SJSA1 (cell line): ENCODE results near the gene FAM118A. TPM values are rescaled to one million over a fixed set of nuclear protein-coding genes. Genes with fewer than 3 reads are reported as not detected.
"Not testable (repeated sequence)": the region's sequence is repeated elsewhere in the genome, so short reads cannot be mapped to it uniquely, and the experiment has no call there.

Experiments
- DNase-seq, 2 experiments: peaks; one replicate each; pipeline ENCODE4 v3.0.0-alpha.2; 2015 to 2020; ENCODE audit warnings: low spot score in 2 of 2, low read depth in 1 of 2
- H3K27ac ChIP-seq: fragments of 250-450 bp; sonication (Bioruptor Pico); 2 replicates; pipeline ENCODE4 v1.5.1; 2020; ENCODE audit warnings: mild to moderate bottlenecking, moderate library complexity
- H3K27me3 ChIP-seq: fragments of 250-450 bp; sonication (Bioruptor Pico); replicated peaks from 2 replicates; pipeline ENCODE4 v1.5.1; 2020; ENCODE audit warnings: mild to moderate bottlenecking, moderate library complexity
- H3K36me3 ChIP-seq: fragments of 250-450 bp; sonication (Bioruptor Pico); 2 replicates; pipeline ENCODE4 v1.5.1; 2020; ENCODE audit warnings: mild to moderate bottlenecking
- H3K4me1 ChIP-seq: fragments of 250-450 bp; sonication (Bioruptor Pico); replicated peaks from 2 replicates; pipeline ENCODE4 v1.6.1; 2021; ENCODE audit warnings: mild to moderate bottlenecking
- H3K4me3 ChIP-seq: fragments of 250-450 bp; sonication (Bioruptor Pico); 2 replicates; pipeline ENCODE4 v1.5.1; 2020; ENCODE audit warnings: mild to moderate bottlenecking
- H3K9me3 ChIP-seq: fragments of 250-450 bp; sonication (Bioruptor Pico); replicated peaks from 2 replicates; pipeline ENCODE4 v1.5.1; 2020; ENCODE audit warnings: mild to moderate bottlenecking
- total RNA-seq: library from RNA; depleted of rRNA; stranded (reverse); fragments of >200 nt; shearing (Covaris generic); gene quantifications from 2 replicates; pipeline ENCODE4 v1.2.3, GENCODE V29; 2014

FAM118A gene
- total RNA-seq, 1 experiment from 2014 or later: 19.8 TPM

DNA sequence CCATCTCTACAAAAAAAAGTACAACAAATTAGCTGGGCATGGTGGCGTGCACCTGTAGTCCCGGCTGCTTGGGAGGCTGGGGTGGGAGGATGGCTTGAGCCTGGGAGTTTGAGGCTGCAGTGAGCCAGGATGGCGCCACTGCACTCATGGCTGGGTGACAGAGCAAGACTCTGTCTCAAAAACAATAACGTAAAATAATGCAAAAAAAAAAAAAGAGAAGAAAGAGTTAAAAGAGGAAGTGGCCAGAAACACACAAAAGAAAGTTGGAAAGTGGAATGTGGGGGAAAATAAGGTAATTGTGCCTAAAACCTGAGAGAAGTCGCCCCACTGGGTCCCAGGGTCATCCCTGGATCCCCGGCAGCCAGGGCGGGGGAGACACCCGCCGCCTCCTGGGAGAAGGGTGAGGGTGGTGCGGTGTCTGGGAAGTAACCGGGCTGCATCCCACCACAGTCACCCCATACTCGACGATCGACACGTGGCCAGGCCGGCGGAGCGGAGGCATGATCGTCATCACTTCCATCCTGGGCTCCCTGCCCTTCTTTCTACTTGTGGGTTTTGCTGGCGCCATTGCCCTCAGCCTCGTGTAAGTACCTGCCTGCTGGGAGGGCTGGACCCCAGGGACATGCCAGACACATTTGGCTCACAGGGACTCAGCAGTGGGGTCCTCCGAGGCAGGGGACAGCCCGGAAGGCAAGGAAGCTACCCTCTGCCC, 16.8 kb upstream of the FAM118A start:
- H3K36me3 ChIP-seq: no peaks in the 10 kb centered on the region
- no peak overlapping the region for H3K4me3 ChIP-seq
- no peak overlapping the region for H3K27ac ChIP-seq
- no peaks in the 10 kb centered on the region for H3K27me3 ChIP-seq
- H3K9me3 ChIP-seq: no peaks in the 10 kb centered on the region
- no peaks in the 10 kb centered on the region; the same call in 1 of the 2 replicates for H3K4me1 ChIP-seq
- no peak for DNase-seq

DNA sequence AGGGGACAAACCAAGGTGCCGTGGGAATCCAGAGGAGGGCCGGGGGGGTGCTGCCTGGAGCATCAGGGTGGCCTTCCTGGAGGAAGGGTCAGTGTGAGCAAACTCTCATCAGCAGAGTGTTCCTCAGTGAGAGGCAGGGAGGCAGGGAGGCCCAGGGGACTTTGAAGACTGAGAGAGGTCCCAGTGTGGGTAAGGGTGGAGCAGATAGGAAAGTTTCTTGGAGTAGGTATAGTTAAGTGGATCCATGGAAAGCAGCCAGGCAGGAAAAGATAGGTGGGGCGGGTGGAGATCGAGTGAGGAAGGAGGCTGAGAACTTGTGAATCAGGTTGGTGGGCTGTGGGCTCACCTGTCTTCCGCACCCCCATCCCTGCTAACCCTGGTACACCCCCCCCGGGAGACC, 15.7 kb upstream of the FAM118A start:
- H3K4me1 ChIP-seq: no peaks in the 10 kb centered on the region; the same call in 1 of the 2 replicates
- H3K36me3 ChIP-seq: no peaks in the 10 kb centered on the region
- no peaks in the 10 kb centered on the region for H3K27me3 ChIP-seq
- H3K27ac ChIP-seq: no peak overlapping the region
- no peaks in the 10 kb centered on the region for H3K9me3 ChIP-seq
- no peak overlapping the region for H3K4me3 ChIP-seq
- no peak for DNase-seq

DNA sequence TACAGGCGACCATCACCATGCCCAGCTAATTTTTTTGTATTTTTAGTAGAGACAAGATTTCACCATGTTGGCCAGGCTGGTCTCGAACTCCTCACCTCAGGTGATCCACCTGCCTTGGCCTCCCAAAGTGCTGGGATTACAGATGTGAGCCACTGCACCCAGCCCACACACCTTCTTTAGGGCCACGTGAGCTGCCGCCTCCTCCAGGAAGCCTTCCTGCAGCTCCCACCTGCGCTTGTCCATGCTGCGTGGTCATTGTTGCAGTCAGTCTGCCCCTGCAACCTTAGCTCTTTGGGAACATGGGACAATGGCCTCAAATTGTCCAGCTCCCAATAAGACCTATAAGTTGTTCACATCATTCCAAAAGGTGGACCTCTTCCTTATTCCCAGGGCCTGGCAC, 14.7 kb upstream of the FAM118A start:
- not testable (repeated sequence) for H3K36me3 ChIP-seq, H3K4me3 ChIP-seq, DNase-seq

DNA sequence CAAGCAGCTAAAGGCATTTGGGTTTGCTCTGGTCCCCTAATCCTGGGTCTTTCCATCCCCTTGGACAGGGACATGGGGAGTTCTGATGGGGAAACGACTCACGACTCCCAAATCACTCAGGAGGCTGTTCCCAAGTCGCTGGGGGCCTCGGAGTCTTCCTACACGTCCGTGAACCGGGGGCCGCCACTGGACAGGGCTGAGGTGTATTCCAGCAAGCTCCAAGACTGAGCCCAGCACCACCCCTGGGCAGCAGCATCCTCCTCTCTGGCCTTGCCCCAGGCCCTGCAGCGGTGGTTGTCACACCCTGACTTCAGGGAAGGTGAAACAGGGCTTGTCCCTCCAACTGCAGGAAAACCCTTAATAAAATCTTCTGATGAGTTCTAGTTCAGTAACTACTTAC, 14.2 kb upstream of the FAM118A start:
- Histone ChIP-seq H3K27me3 (no peaks in the 10 kb centered on the region), H3K36me3 (no peaks in the 10 kb centered on the region), H3K9me3 (no peaks in the 10 kb centered on the region), H3K27ac (no peak overlapping the region), H3K4me1 (no peaks in the 10 kb centered on the region; the same call in 1 of the 2 replicates), H3K4me3 (no peak overlapping the region)
- DNase-seq: no peak

More for the DNA sequence above, 14.7 kb upstream of the FAM118A start:
- not testable (repeated sequence) for H3K27me3 ChIP-seq, H3K27ac ChIP-seq, H3K4me1 ChIP-seq, H3K9me3 ChIP-seq

- no peak for DNase-seq
- Histone ChIP-seq H3K9me3 (no peaks in the 10 kb centered on the region), H3K36me3 (no peaks in the 10 kb centered on the region), H3K27me3 (no peaks in the 10 kb centered on the region), H3K27ac (no peak overlapping the region), H3K4me3 (no peak overlapping the region), H3K4me1 (peaks cover 3% of the 10 kb centered on the region)
Observed at GRCh38 chr22:45296628-45297297, 13.0 kb upstream of the FAM118A start.

DNA sequence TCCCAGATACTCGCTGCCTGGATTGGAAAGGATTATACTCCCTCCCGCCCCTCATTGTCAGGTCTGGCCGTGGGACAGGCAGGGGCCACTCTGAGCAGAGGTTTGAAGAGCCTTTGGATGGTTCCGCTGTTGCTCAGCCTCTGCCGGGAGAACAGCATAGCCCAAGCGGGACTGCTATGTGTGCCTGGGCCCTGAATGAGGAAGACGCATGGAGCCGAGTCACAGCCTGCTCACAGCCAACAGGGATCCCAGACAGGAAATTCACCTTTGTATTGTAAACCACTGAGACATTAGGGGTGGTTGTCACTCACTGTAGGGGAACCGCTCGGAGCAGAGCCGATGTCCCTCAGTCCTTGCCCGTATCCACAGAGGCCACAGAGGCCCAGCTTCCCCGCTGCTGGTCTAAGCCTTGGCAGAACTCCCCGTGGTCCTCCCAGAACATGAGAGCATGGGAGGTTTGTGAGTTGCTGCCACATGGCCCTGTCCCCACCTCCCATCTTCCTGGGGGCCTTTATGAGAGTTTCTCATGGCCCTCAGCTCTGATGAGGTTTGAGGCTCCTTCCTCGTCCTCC, 10.7 kb upstream of the FAM118A start:
- H3K27ac ChIP-seq: no peak overlapping the region
- H3K36me3 ChIP-seq: no peaks in the 10 kb centered on the region
- no peaks in the 10 kb centered on the region for H3K9me3 ChIP-seq
- no peak overlapping the region for H3K4me3 ChIP-seq
- no peak for DNase-seq
- peaks cover 23% of the 10 kb centered on the region for H3K4me1 ChIP-seq
- no peaks in the 10 kb centered on the region for H3K27me3 ChIP-seq

DNA sequence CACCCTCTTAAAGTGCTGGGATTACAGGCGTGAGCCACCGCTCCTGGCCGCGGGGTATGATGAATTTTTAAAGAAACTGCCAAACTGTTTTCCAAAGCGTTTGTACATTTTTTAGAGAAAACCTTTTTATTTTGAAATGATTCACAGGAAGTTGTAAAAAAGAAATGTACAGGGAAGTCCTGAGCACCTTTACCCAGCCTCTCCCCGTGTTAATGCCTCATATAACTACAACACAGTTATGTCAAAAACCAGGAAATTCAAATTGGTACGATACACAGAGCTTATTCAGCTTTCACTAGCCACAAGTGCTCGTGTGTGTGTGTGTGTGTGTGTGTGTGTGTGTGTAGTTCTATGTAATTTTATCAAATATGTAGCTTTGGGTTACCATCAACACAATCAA, 7.0 kb upstream of the FAM118A start:
- DNase-seq: no peak
- Histone ChIP-seq H3K27ac (peak overlapping the region; percentile 6), H3K27me3 (no peaks in the 10 kb centered on the region), H3K9me3 (no peaks in the 10 kb centered on the region), H3K36me3 (no peaks in the 10 kb centered on the region), H3K4me1 (peaks cover 44% of the 10 kb centered on the region), H3K4me3 (no peak overlapping the region)

DNA sequence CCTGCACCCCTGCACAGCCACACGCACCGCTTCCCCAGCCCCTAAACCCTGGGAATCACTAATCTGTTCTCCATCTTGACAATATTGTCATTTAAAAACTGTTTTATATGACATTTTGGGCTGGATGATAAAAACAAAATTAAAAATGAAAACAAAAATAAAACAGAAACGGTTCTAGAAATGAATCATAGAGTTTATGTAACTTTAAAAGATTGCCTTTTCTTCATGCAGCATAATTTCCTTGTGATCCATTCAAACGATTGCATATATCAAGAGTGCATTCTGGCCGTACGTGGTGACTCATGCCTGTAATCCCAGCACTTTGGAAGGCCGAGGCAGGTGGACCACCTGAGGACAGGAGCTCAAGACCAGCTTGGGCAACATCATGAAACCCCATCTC, 6.6 kb upstream of the FAM118A start:
- Histone ChIP-seq H3K36me3 (no peaks in the 10 kb centered on the region), H3K4me1 (peaks cover 44% of the 10 kb centered on the region), H3K9me3 (no peaks in the 10 kb centered on the region), H3K27me3 (no peaks in the 10 kb centered on the region), H3K27ac (peak overlapping the region; percentile 6), H3K4me3 (no peak overlapping the region)
- no peak for DNase-seq

DNA sequence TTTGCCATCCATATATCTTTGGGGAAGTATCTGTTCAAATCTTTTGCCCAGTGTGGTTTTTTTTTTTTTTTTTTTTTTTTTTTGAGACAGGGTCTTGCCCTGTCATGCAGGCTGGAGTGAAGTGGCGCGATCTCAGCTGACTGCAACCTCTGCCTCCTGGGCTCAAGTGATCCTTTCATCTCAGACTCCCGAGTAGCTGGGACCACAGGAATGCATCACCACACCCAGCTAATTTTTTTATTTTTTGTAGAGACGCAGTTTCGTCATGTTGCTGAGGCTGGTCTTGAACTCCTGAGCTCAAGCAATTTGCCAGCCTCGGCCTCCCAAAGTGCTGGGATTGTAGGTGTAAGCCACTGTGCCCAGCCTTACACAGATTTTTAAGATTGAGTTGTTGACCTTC, 4.8 kb upstream of the FAM118A start:
- peak; percentile 61 to 66 for DNase-seq
- Histone ChIP-seq H3K36me3 (0 out of 2 replicates have a peak, but pooled peaks cover 2% of the 10 kb centered on the region), H3K27ac (peak overlapping the region; percentile 47), H3K4me3 (no peak overlapping the region), H3K9me3 (no peaks in the 10 kb centered on the region), H3K27me3 (no peaks in the 10 kb centered on the region), H3K4me1 (peaks cover 54% of the 10 kb centered on the region)

GRCh38 chr22:45305456-45306075, 4.2 kb upstream of the FAM118A start:
- Histone ChIP-seq H3K4me1 (peaks cover 55% of the 10 kb centered on the region), H3K9me3 (no peaks in the 10 kb centered on the region), H3K4me3 (no peak overlapping the region), H3K27me3 (no peaks in the 10 kb centered on the region), H3K36me3 (0 out of 2 replicates have a peak, but pooled peaks cover 2% of the 10 kb centered on the region), H3K27ac (peak overlapping the region; percentile 47)
- no peak for DNase-seq

GRCh38 chr22:45306139-45306538, 3.6 kb upstream of the FAM118A start:
- Histone ChIP-seq H3K4me3 (no peak overlapping the region), H3K9me3 (no peaks in the 10 kb centered on the region), H3K27ac (peak overlapping the region; percentile 47; the same call in 1 of the 2 replicates), H3K27me3 (no peaks in the 10 kb centered on the region), H3K36me3 (0 out of 2 replicates have a peak, but pooled peaks cover 2% of the 10 kb centered on the region), H3K4me1 (peaks cover 61% of the 10 kb centered on the region)
- no peak for DNase-seq

DNA sequence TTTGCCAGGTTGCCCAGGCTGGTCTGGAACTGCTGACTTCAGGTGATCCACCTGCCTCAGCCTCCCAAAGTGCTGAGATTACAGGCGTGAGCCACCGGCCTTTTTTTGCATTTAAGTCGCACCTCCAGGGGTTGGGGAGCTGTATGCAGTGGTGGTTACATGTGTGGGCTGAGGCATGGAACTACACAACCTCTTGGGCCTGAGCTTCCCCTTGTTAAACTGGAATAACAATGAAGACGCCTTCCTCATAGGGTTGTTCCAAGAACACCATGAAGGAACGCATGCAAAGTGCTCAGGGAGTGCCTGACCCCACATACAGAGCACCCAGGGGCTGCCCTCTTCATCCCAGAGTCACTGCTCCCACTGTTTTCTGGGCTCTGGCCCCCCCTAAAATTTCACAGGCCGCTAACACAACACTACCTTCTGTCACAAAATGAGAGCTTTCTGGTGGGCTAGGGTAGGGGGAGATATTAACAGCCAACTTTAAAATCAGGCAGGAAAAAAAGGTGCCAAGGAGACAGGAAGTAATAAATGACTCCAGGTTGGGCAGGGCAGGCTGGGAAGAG, 1.3 kb upstream of the FAM118A start:
- Histone ChIP-seq H3K36me3 (peaks cover 15% of the 10 kb centered on the region), H3K27ac (no peak overlapping the region), H3K4me3 (no peak overlapping the region), H3K4me1 (peaks cover 43% of the 10 kb centered on the region), H3K9me3 (no peaks in the 10 kb centered on the region), H3K27me3 (no peaks in the 10 kb centered on the region)
- no peak for DNase-seq

GRCh38 chr22:45308957-45309421, 745 bp upstream of the FAM118A start:
- peaks cover 15% of the 10 kb centered on the region for H3K36me3 ChIP-seq
- peak overlapping the region; percentile 82 for H3K4me3 ChIP-seq
- H3K27me3 ChIP-seq: no peaks in the 10 kb centered on the region
- H3K4me1 ChIP-seq: peaks cover 39% of the 10 kb centered on the region
- no peak for DNase-seq
- no peaks in the 10 kb centered on the region for H3K9me3 ChIP-seq
- H3K27ac ChIP-seq: 0 out of 2 replicates have a peak overlapping the region, but pooled peaks have one; percentile 21
